GM19463 (cell line): ENCODE data around the gene STMP1.

ENCODE experiments used
- ATAC-seq: cut with Tn5 transposase; IDR thresholded peaks from one replicate; pipeline ENCODE4 v1.9.1; 2021; ENCODE audit warnings: mild to moderate bottlenecking, moderate library complexity; ENCODE audit not compliant: unreplicated experiment

The STMP1 gene

GRCh38 chr7:135718794-135719437, 56.6 kb downstream of the STMP1 start:
- ATAC-seq = no peak

- ATAC-seq = no peak
These were observed 57.4 kb downstream of the STMP1 start for GRCh38 chr7:135719688-135720087.

- no peak for ATAC-seq
These were observed 59.0 kb downstream of the STMP1 start for GRCh38 chr7:135721198-135721820.

- no peak for ATAC-seq
These were observed 61.1 kb downstream of the STMP1 start for GRCh38 chr7:135723411-135723810.
